Fibroblast of skin of right biceps (primary cell): Measurements from ENCODE around the gene PIP5KL1.

Experiments
- DNase-seq: peaks from one replicate; pipeline ENCODE4 v3.0.0-alpha.2; 2013

The PIP5KL1 gene

DNA sequence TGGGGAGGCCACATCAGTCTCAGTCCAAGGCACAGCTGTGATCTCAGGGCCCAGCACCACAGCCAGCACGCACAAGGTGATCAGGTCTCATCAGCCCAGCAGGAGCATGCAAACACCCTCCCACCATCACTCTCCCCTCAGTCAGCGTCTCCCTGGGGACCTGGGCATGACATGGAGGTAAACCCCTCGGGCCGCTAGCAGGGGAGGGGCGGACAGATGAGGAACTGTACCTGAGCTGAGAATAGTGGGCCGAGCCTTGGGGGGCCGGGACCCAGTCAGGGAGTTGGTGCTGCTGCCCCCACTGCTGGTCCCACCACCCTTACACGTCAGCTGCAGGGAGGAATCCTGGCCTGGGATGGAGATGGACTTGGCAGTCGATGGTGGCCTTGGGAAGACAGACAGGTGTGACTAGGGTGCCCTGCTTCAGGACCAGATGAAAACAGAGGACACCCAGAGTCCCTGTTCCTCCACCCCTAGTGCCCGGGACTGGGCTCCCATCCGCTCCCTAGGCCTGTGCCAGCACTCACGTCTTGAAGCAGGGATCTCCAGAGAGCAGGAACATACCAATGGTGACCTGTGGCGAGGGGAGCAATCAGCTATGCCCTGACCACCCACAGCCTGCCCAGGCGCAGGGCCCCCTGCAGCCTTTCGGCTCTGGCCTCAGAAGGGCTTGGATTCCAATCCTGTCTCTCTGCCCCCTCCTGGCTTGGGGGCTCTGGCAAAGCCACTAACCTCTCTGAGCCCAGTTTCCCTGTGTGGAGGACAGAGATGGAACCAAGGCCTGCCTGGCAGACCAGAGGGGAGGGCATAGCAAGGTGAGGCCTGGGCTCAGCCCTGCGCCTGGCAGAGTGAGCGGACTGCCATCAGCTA, 17.5 kb upstream of the PIP5KL1 start:
- no peak for DNase-seq

- DNase-seq = no peak
These were observed 16.2 kb upstream of the PIP5KL1 start for GRCh38 chr9:127946728-127947127.

GRCh38 chr9:127945942-127946341, 15.4 kb upstream of the PIP5KL1 start:
- no peak for DNase-seq

- no peak for DNase-seq
These were observed 14.8 kb upstream of the PIP5KL1 start for GRCh38 chr9:127945338-127945737.

DNA sequence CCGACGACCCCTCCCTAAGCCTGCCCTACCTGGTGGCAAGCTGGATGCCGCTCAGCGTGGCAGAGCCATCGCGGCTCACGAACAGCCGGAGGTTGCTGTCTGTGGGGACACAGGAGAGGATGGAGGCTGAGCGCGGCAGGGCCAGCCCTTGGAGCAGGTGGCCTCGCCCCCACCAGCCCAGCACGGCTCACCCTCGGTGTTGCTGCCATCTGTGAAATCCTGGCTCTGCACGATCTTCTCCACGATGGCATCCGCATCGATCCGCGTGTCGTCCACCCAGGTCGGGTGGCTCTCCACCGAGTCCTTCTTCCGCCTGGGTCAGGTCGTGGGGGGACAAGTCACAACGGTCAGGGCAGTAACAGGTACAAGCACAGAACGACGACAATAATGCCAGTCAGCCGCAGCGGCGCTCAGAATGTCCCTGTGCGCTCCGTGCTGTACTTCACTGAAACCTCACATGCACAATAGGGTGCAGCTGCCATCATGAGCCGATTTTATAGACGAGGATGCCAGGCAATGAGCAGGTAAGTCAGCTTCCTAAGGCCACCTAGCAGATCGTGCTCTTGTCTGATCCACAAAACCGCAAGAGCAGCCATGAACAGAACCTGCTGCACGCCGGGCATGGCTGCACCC, 14.1 kb upstream of the PIP5KL1 start:
- DNase-seq = no peak

DNA sequence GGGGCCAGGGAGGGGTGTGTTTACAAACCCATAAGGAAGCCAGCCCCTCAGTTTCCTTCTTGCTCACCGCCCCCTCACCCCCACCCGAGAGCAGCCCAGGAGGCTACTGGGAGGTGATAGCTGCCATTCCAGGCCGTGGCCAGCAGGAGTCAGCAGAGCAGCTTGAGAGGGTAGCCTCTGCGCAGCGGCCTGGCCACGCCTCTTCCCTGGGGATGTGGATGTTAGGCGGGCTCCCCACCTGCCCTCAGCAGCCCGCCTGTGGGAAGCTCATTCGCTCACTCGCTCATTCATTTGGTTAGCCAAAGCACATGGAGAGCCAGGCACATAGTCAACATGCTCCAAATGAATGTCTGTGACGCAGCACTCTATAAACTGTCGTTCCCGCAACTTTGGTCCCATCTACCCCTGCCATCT, 13.2 kb upstream of the PIP5KL1 start:
- DNase-seq = peak; percentile 76

DNA sequence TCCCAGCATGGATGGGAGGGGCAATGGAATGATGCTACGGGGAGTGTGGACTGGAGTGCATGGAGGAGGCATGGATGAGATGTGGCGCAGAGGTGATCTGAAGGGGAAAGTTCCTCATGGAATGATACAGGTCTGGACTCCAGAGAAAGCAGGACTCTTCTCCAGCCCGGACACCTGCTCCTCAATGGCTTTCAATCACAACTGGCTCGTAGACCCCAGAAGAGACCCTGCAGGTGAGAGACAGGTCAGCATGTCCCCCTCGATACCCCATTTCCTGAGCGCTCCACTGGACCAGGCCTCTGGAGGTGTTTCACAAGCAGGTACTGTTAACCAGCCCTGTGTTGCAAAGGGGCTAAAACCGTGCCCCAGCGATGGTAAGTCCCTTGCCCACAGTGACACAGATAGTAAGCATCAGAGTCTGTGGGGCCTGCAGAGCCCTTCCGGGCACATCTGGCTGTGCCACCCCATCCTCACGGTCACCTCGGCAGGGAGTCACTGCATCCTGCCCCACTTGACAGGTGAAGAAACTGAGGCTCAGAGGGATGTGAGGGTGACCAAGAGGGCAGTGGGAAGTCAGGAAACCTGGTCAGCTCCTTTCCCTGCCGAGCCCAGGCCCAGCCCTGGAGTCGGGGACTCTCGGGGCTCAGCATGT, 12.6 kb upstream of the PIP5KL1 start:
- no peak for DNase-seq

GRCh38 chr9:127942216-127943010, 11.8 kb upstream of the PIP5KL1 start:
- peak; percentile 47 for DNase-seq

- DNase-seq = no peak
These were observed 11.3 kb upstream of the PIP5KL1 start for GRCh38 chr9:127941961-127942215.

- no peak for DNase-seq
These were observed 10.7 kb upstream of the PIP5KL1 start for GRCh38 chr9:127941062-127941960.

- no peak for DNase-seq
These were observed 10.0 kb upstream of the PIP5KL1 start for GRCh38 chr9:127940593-127940992.

GRCh38 chr9:127938298-127938690, 7.7 kb upstream of the PIP5KL1 start:
- no peak for DNase-seq

GRCh38 chr9:127937388-127938297, 7.1 kb upstream of the PIP5KL1 start, which contains the start of gene DPM2:
TSS of gene DPM2 (minus strand) at chr9:127937854. CDS start at chr9:127937820, 34 bp downstream.
- peak; percentile 88 for DNase-seq

DNA sequence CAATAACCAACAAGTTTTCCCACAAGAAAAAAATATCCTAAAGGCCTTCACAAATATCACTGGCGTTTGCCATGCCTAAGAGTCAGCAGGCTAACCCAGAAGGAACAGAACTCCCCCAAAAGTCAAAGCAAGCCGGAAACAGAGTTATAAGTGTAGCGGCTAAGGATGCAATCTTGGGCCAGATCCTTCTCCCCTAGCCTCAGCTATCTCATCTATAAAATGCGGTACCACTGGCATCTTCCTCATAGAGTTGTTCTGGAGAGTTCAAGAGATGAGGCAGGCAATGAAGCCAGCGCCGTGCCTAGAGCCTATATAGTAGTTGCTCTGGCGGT, 6.4 kb upstream of the PIP5KL1 start:
- DNase-seq = no peak

- no peak for DNase-seq
These were observed 5.8 kb upstream of the PIP5KL1 start for GRCh38 chr9:127936347-127936852.

DNA sequence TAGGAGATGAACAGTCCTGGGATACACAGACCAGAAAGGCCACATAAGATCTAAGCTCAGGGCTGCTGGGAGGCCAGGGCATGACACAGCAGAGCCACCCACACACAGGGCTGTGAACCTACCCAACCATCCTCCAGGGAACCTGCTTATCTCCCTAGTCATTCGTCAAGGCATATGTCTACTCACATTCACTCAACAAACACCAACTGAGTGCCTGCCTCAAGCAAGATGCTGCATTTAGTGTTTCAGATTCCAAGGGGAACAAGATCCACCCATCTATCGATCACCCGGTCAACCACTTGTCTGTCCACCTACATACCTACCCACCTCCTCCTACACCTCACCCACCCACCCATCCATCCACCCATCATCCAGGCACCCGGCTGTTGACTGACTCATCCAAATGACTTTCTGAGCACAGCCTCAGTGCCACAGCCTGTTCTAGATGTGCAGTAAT, 5.2 kb upstream of the PIP5KL1 start:
- no peak for DNase-seq

- no peak for DNase-seq
These were observed 4.4 kb upstream of the PIP5KL1 start for GRCh38 chr9:127934986-127935385.

DNA sequence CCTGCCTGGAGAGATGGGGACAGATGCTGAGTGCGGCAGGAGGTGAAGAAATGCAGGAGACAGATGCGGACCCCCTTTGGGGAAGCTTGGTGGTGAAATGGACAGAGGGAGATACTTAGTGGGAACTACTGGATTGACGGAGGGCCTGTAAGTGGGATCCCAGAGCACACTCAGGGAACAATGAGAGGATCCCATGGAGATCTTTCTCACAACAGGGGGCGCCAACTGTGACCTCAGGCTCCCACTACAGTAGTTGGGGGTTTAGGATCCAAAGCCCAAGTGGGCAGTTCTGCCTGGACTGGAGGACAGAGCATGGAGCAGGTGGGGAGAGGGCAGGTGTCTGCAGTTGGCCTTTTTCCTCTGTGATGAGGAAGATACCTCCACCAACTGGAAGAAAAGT, 3.7 kb upstream of the PIP5KL1 start:
- no peak for DNase-seq

DNA sequence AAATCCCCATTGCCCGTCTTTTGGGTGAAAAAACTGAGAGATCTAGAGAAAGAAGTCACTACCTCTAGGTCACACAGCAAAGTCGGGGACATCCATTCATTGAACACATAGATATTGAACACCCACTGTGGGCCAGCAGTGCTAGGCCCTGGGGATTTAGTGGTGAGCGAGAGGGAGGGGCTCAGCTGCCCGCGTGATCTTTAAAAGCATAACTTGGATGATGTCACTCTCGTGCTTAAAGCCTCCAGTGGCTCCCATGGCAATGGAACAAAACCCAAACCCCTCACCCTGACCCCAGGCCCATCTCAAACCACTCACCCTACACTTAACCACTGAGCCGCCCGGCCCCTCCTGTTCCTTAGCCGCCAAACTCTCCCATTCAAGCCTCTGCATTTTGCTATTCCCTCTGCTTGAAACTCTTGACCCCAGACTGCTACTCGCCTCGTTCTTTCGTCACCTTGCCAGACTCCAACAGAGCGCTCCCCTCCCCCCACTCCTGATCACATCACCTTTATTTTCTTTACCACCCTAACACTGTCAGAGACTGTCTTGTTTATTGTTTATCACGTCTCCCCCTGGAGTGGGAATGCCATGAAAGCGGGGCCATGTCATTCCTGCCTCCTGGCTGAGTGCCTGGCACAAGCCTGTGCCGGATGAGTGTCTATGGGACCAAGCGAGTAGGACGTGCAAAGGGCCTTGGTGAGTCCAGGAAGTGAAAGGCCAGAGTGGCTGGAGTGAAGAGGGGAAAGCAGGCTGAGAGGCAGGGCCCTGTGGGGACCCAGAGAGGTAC, 710 bp upstream of the PIP5KL1 start:
- DNase-seq = peak; percentile 69

GRCh38 chr9:127929625-127929979, 975 bp downstream of the PIP5KL1 start:
- DNase-seq = no peak
